Activated CD4-positive, alpha-beta T cell treated with anti-CD3 and anti-CD28 coated beads, Interleukin-10, Interleukin-2, amounts not matched to agents 100 ng/mL and 50 ng/mL, durations not matched to agents 16 hours and 8 hours (primary cell): ENCODE results near the gene NR2F1-AS1.

Experiments used
- DNase-seq: peaks from one replicate; pipeline ENCODE4 v3.0.0-alpha.2; 2020

NR2F1-AS1 gene

GRCh38 chr5:93580927-93581445 lies at the start of gene NR2F1-AS1:
Gene NR2F1-AS1, minus strand, starts transcription at chr5:93581219.
- no peak for DNase-seq

DNA sequence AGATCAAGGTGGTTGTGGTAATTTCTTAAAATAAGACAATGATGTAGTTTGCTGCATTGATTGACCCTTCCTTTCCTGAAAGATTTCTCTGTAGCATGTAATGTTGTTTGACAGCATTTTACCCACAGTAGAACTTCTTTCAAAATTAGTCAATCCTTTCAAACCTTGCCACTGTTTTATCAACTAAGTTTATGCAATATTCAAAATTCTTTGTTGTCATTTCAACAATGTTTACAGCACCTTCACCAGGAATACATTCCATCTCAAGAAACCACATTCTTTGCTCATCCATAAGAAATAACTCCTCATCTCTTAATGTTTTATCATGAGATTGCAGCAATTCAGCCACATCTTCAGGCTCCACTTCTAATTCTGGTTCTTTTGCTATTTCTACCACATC lies 45.8 kb upstream of the NR2F1-AS1 start:
- DNase-seq: no peak

DNA sequence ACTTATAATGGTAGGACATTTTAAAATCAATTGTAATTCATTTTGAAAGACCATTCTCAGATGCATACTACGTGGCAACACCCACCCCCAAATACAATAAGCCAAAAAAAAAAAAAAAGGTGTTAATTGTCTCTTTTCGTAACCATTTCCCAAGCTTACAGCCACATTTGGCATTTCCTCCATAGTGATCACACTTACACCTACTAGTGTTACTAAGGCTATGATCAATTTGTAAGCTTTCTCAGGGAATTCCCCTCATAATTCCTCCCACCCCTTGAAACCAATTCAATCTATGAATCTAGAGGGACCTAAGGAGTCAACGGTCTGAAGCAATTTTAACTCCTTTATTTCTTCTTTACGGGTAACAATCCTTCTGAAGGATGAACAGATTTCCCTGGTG lies 42.1 kb upstream of the NR2F1-AS1 start:
- DNase-seq: no peak

DNA sequence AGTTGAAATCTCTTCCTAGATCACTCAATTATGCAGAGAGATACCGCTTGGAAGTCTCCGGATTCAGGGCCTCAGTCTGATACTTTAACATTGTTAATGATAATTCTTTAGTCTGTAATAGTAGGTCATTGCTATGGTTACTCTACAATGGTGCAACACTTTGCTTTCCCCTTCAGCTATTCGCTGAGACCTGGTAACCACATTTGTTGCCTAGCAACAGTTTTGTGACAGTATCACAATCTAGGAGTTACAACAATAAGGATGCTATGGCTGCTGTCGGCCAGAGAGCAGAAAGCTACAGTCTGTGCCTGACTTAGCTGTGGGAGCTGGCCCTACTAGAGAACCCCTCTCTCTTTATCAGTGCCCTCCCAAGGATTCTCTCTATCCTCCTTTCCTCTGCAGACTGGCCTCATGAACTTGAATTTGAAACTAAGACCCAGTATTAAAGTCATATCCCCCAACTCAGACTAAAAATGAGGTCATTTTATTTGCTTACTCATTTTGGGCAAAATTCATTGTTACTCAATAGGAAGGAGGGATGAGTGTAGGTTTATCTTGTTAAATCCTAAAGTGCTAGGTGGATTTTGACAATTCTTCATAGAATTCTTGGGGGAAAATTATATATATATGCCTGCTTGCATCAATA lies 41.3 kb upstream of the NR2F1-AS1 start:
- peak; percentile 58 for DNase-seq

GRCh38 chr5:93621327-93621798 lies 40.3 kb upstream of the NR2F1-AS1 start:
- DNase-seq: peak; percentile 21

DNA sequence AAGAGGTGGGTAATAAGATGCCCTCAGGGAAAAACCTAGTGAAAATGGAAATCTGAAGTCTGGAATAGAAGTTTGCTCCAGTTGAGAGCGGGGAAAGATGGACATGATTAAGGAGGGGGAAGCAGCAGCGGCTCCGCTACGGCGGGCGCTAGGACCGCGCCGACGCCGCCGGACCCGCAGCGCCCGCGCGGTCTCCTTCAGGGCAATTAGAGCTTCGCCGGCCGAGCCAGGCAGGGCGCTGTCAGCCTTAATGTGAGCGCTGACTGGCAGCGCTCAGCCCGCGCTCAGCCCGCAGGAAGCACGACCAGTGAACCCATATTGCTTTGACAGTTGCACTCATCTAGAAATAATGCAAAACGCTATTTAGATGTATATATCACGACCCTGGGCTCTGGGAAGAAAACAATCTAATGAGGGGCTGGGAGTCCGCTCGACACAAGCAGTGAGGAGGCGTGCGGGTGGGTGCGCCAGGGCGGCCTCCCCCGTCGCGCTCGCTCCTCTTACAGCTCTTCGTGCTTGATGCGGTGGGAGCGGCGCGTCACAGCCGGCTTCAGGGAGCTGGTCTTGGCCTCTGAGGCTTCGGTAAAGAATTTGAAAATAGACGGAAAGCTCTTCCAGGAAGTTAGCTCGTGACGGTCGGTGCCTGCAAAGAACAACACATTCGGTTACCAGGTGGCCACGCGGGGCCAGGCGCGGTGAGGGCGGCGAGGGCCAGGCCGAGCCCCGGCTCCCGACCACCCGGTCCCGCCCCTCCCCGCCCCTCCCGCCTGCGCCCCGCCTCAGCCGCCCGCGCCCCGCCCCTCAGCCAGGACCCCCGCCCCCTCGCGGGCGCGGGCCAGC lies 39.7 kb upstream of the NR2F1-AS1 start:
- peak; percentile 78 for DNase-seq

GRCh38 chr5:93616538-93617174 lies 35.6 kb upstream of the NR2F1-AS1 start:
- DNase-seq: no peak

GRCh38 chr5:93612855-93613243 lies 31.8 kb upstream of the NR2F1-AS1 start:
- DNase-seq: no peak

DNA sequence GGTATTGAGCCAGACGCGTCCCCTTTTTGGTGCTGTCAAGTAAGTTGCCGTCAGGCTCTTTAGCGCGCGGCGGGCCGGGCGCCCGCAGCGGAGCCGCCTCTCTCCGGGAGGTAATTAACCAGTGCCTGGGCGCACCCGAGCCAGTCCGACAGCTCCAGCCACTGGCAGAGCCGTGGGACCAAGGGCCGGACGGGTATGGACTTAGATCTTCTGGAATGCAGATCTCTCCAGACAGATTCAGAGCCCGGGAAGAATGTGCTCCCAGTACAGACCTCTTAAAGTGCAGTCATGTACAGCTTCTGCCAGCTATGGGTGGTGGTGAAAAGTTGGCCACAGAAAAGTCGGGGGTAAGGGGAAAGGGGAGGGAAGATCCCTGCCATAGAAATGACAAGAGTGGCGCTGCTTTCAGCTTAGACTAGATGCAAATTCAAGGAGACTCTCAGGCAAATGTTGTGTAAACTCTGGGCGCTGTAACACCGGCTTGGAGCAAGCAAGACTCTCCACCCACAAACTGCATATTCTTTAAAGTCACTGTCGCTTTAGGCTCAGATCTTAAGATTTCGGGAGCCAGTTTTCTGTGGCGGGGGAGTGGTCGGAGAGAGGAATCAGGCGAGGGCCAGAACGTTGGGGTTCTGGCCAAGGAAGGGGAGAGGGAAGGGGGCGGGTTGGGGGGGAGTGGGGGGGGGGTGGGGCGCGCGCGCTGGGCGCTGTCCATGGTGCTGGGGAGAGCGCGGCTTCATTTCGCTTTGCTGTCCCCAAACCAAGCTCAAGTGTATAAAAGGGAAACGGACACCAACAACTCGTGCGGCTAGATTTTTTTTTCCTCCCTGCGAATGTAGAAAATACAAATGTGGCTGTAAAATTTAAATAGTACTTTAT lies 31.2 kb upstream of the NR2F1-AS1 start:
- DNase-seq: no peak

GRCh38 chr5:93611273-93611975 lies 30.4 kb upstream of the NR2F1-AS1 start:
- no peak for DNase-seq

GRCh38 chr5:93610581-93611272 lies 29.7 kb upstream of the NR2F1-AS1 start:
- no peak for DNase-seq

GRCh38 chr5:93609762-93610161 lies 28.7 kb upstream of the NR2F1-AS1 start:
- DNase-seq: no peak

DNA sequence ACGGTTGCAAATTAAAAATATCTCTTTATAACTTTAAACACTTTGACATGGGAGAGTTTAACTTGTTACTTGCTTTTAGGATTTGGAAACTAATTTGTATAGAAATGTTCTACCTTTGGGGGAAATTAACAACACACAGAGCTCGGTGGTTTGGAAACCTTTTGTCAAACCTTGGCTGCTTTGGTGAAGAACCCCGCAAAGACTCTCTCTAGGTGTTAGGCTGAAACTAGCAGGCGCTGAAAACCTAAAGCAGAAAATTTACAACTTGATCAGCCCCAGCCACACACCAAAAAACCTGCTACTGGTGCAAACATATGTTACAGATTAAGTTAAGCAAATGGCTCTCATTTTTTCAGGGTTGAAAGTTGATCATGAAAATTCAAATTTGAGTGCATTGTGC lies 27.8 kb upstream of the NR2F1-AS1 start:
- no peak for DNase-seq

- DNase-seq: peak; percentile 50
Observed at GRCh38 chr5:93607367-93608258, 26.6 kb upstream of the NR2F1-AS1 start.

DNA sequence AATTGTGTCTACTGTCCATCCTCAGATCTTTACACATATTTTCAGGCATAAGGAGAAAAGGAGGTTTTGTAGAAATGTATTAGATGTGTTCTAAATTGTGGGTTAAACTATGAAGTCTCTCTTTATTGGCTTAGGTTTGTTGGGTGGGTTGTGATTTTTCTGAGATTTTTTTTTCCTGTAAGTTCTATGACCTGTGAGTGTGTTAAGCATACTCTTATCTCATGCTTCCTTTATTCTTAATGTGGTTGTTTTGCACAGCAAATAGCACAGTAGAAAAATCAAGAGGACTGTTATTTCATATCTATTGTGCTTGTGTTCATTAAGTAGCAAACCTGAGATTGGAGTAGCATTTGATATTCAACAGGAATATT lies 25.3 kb upstream of the NR2F1-AS1 start:
- no peak for DNase-seq

DNA sequence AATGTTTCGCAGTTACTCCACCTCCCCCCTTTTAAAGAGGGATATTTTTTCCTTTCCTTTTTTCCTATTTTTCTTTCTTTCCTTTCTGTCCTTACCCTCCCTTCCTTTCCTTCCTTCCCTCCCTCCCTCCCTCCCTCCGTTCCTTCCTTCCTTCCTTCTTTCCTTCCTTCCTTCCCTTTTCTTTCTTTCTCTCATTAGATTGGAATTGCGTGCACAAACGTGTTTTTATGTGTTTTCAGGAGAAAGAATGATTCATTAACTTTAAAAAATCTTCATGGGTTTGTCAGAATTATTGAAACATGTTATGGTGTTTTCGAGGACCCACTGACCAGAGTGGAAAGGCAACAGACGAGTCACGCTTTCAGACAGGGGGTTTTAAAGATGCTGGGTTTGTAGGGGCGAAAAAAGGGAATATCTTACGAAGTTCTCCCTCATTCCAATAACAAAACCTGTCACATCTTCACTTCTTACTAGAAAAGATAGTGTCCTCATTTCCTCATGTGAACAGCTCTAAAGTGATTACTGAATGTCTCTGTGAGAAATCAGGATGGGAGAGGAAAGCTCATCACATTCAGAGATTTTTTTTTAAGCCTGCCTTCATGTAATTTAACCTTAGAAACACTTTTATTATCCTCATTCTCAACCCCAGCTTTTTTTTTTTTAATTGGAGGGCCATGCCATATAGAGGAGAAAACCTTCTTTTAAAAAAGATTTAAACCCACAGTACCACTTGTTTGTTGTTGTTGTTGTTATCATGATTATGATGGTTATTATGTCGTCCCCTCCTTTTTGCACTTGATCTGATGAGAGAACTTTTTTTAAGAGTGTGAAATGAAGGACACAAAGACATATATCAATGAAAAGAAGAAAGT lies 23.9 kb upstream of the NR2F1-AS1 start:
- DNase-seq: no peak

DNA sequence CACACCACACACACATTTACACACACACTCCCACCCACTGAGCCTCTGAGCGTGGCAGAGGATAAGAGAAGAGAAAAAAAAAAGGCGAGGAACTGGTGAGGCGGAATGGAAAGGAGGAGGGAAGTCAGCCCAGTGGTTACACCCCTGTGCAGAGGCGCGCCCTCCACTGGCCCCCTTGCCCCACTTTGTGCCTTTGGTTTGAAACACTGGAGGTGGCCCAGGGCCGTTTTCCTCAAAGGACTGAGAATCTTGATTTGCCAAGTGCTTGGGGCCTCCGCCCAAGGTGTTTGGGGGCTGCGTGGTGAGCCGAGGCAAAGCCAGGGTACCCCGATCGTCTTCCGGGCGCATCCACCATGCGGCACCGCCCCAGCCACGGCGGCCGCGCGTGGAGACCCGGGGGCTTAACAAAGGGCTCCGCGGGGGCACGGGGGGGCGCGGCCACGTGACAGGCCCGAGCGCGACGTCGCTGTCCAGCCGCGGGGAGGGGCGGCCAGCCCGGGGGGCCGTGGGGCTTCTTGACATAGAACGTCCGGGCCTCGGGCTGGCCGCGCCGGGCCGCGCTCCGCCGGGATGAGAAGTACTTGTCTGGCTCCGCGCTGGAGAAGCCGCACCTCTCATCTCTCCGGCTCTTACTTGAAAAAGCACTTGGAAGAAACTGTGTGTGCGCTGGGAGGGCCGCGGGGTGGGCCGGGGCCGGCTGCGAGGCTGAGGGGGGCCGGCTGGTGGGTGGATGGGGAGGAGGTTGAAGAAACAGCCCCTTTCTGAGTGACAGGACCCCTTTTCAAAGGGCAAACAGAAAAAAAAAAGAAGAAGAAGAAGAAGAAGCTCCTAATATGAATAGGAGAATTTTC lies 23.0 kb upstream of the NR2F1-AS1 start:
- DNase-seq: no peak
